ENCODE measurements around the gene PP2D1.

DNA sequence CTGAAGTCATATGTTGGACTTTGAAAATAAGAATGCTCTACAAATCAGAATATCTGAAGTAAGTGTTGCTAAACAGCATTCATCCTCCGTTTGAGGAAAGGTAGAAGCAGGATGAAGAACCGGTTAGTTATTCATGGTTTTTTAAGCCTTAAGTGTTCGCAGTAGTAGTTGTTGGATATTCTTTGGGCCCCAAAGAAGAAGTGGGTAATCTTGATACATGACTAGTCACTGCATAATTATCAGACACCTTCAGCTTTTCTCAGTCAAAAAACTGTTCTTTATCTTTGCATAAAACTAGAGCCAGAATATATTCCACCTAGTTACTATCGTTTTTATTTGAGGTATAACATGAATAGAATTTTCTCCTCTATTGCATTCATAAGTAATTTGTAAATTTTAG, 51.4 kb downstream of the PP2D1 start:
- no peak for TF ChIP-seq CTCF (IDR thresholded peaks at IDR 0.05)
- TF ChIP-seq POLR2A (IDR thresholded peaks at IDR 0.05), result no peak

Measured in testis (tissue), 2 donors.